RWPE2 (cell line): ENCODE results near the gene MAGI1.
A peak's percentile ranks its signal among the peaks of the same experiment; 100 is the strongest.

ENCODE experiments used
- ATAC-seq: fragments of 200-7000 bp; cut with Tn5 transposase; 3 replicates; pipeline ENCODE4 v1.9.1; 2021; ENCODE audit warnings: low read depth
- DNase-seq: peaks from one replicate; pipeline ENCODE4 v3.0.0-alpha.2; 2020; ENCODE audit warnings: low spot score
- H3K27ac ChIP-seq: fragments of 450-650 bp; 2 replicates; pipeline ENCODE4 v1.5.1; 2017; ENCODE audit warnings: mild to moderate bottlenecking; ENCODE audit not compliant: poor library complexity, severe bottlenecking
- H3K27me3 ChIP-seq: fragments of 250-450 bp; sonication (Bioruptor Pico); 2 replicates; pipeline ENCODE4 v1.5.1; 2021; ENCODE audit warnings: mild to moderate bottlenecking, moderate library complexity; ENCODE audit not compliant: insufficient read depth, poor library complexity, severe bottlenecking
- H3K36me3 ChIP-seq: fragments of 250-450 bp; sonication (Bioruptor Pico); 2 replicates; pipeline ENCODE4 v1.5.1; 2020; ENCODE audit warnings: low read depth, mild to moderate bottlenecking, moderate library complexity
- H3K4me1 ChIP-seq: fragments of 250-450 bp; sonication (Bioruptor Pico); 2 replicates; pipeline ENCODE4 v1.5.1; 2021; ENCODE audit warnings: mild to moderate bottlenecking, moderate library complexity; ENCODE audit not compliant: insufficient read depth, poor library complexity, severe bottlenecking
- H3K4me3 ChIP-seq: fragments of 250-450 bp; sonication (Bioruptor Pico); 2 replicates; pipeline ENCODE4 v1.5.1; 2021; ENCODE audit warnings: mild to moderate bottlenecking, moderate library complexity; ENCODE audit not compliant: severe bottlenecking
- H3K9me3 ChIP-seq: fragments of 250-450 bp; sonication (Bioruptor Pico); 2 replicates; pipeline ENCODE4 v1.5.1; 2021; ENCODE audit warnings: mild to moderate bottlenecking, moderate library complexity; ENCODE audit not compliant: severe bottlenecking
- TF ChIP-seq, protein P1 (sequence below): fragments of 450-650 bp; IDR thresholded peaks from one replicate; pipeline ENCODE4 v1.5.1; 2017; ENCODE audit warnings: mild to moderate bottlenecking, moderate library complexity; ENCODE audit not compliant: poor library complexity, severe bottlenecking

MAGI1 gene

GRCh38 chr3:65843732-65844131 is 195.0 kb downstream of the MAGI1 start:
- no peaks in the 10 kb centered on the region for H3K4me1 ChIP-seq
- no peaks in the 10 kb centered on the region for H3K36me3 ChIP-seq
- H3K27ac ChIP-seq: no peak overlapping the region
- H3K27me3 ChIP-seq: no peaks in the 10 kb centered on the region
- H3K9me3 ChIP-seq: no peaks in the 10 kb centered on the region
- DNase-seq (no peak), ATAC-seq (no peak)
- TF ChIP-seq, protein P1, sequence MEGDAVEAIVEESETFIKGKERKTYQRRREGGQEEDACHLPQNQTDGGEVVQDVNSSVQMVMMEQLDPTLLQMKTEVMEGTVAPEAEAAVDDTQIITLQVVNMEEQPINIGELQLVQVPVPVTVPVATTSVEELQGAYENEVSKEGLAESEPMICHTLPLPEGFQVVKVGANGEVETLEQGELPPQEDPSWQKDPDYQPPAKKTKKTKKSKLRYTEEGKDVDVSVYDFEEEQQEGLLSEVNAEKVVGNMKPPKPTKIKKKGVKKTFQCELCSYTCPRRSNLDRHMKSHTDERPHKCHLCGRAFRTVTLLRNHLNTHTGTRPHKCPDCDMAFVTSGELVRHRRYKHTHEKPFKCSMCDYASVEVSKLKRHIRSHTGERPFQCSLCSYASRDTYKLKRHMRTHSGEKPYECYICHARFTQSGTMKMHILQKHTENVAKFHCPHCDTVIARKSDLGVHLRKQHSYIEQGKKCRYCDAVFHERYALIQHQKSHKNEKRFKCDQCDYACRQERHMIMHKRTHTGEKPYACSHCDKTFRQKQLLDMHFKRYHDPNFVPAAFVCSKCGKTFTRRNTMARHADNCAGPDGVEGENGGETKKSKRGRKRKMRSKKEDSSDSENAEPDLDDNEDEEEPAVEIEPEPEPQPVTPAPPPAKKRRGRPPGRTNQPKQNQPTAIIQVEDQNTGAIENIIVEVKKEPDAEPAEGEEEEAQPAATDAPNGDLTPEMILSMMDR: no peak
- H3K4me3 ChIP-seq: no peak overlapping the region

DNA sequence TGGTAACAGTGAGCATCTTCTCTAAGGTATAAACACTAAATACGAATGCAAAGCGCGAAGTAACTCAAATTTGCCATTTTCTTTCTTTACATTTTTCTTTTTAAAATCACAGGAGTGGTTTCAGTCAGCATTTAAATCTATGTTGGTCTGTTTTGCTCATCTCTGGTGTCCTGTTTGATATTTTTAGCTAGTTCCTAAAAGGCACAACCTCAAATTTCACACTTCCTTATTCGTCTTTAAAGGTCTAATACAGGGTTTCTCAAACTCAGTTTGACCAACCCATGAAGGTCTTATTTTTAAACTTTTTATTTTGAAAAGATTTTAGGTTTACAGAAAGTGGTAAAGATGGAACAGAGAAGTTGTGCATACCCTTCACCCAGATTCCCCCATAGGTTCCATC is 201.1 kb downstream of the MAGI1 start:
- no peaks in the 10 kb centered on the region for H3K36me3 ChIP-seq
- TF ChIP-seq, protein P1: no peak
- H3K27me3 ChIP-seq: no peaks in the 10 kb centered on the region
- no peak overlapping the region for H3K4me3 ChIP-seq
- DNase-seq (no peak), ATAC-seq (no peak)
- H3K4me1 ChIP-seq: peaks cover 13% of the 10 kb centered on the region
- no peak overlapping the region for H3K27ac ChIP-seq
- no peaks in the 10 kb centered on the region for H3K9me3 ChIP-seq

DNA sequence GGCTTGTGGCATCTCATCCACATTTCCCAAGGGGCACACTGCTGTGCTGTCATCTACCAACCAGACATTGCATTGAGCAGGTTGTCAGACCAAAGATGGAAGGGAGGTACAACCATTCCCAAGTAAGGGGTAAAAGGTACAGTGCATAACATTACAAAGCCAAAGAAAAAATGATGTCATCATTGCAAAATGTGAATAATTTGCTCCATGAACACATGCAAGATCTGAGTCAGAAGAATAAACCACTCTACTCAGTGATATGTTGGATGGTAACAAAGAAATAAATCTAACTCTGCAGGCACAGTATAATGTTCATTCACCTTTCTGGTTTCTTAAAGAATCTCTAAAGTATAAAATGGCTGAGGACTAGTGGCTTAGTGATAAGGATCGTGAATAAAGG is 202.7 kb downstream of the MAGI1 start:
- Histone ChIP-seq H3K4me1 (peaks cover 13% of the 10 kb centered on the region), H3K27me3 (no peaks in the 10 kb centered on the region), H3K9me3 (no peaks in the 10 kb centered on the region), H3K36me3 (no peaks in the 10 kb centered on the region), H3K4me3 (no peak overlapping the region), H3K27ac (no peak overlapping the region)
- ATAC-seq: peak; percentile 43; the same call in 1 of the 3 replicates
- no peak for DNase-seq
- TF ChIP-seq, protein P1: no peak

GRCh38 chr3:65833761-65834505 is 204.8 kb downstream of the MAGI1 start:
- H3K27ac ChIP-seq: peak overlapping the region; percentile 55

More at GRCh38 chr3:65833761-65834505, 204.8 kb downstream of the MAGI1 start:
- Histone ChIP-seq H3K4me1 (peaks cover 13% of the 10 kb centered on the region), H3K9me3 (no peaks in the 10 kb centered on the region), H3K36me3 (no peaks in the 10 kb centered on the region), H3K27me3 (no peaks in the 10 kb centered on the region), H3K4me3 (no peak overlapping the region)
- peak; percentile 87 for ATAC-seq
- TF ChIP-seq, protein P1: no peak
- DNase-seq: no peak
